Thyroid gland (tissue), 4 donors: ENCODE results near the gene FATE1.

Source experiments
- POLR2A ChIP-seq, 2 donors: fragments of 450-650 bp; IDR thresholded peaks; one replicate each; pipeline ENCODE4 v1.6.1; 2017; ENCODE audit warnings: antibody characterized with exemption in 2 of 2, mild to moderate bottlenecking in 2 of 2, moderate library complexity in 1 of 2
- TF ChIP-seq, protein P1 (sequence below), 6 experiments: fragments of 200-600 bp in 3 of 6; fragments of 450-650 bp in 3 of 6; sonication (generic) in 3 of 6; IDR thresholded peaks; one replicate each; pipeline ENCODE4 v1.5.1; 2016 to 2019; ENCODE audit warnings: antibody characterized with exemption in 6 of 6, mild to moderate bottlenecking in 2 of 6, inconsistent platforms in 1 of 6, moderate library complexity in 1 of 6

DNA sequence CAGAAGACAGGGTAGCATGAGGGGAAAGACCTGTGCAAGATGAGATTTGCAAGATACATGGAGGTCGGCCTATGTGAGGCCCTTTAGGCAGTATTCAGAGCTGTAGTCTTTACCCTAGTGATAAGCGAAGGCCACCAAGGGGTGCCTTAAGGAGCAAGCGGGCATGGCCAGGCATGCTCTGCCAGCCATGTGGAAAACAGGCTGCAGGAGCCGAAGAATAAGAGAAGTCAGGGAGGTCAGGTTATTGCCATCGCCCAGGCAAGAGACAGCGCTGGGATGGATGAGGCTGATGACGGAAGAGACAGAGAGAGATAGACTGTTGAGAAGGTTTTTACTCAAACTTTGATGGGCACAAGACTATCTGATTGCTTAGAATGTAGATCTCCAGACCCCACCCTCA is 7.0 kb upstream of the FATE1 start:
- TF ChIP-seq, protein P1, sequence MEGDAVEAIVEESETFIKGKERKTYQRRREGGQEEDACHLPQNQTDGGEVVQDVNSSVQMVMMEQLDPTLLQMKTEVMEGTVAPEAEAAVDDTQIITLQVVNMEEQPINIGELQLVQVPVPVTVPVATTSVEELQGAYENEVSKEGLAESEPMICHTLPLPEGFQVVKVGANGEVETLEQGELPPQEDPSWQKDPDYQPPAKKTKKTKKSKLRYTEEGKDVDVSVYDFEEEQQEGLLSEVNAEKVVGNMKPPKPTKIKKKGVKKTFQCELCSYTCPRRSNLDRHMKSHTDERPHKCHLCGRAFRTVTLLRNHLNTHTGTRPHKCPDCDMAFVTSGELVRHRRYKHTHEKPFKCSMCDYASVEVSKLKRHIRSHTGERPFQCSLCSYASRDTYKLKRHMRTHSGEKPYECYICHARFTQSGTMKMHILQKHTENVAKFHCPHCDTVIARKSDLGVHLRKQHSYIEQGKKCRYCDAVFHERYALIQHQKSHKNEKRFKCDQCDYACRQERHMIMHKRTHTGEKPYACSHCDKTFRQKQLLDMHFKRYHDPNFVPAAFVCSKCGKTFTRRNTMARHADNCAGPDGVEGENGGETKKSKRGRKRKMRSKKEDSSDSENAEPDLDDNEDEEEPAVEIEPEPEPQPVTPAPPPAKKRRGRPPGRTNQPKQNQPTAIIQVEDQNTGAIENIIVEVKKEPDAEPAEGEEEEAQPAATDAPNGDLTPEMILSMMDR (IDR thresholded peaks at IDR 0.05): no peak
- no peak for TF ChIP-seq POLR2A (IDR thresholded peaks at IDR 0.05)
